Lung (tissue), 12 donors: ENCODE measurements around the gene PUDP. TPM values are rescaled to one million over a fixed set of nuclear protein-coding genes. Genes with fewer than 3 reads are reported as not detected.

Experiments used
- ATAC-seq: fragments of 200-7000 bp; cut with Tn5 transposase; one replicate; pipeline ENCODE4 v1.9.1; 2020; ENCODE audit warnings: moderate number of reproducible peaks; ENCODE audit not compliant: insufficient read depth, low FRiP score
- DNase-seq, 3 donors: peaks; one replicate each; pipeline ENCODE4 v3.0.0-alpha.2; 2013 to 2017
- H3K27ac ChIP-seq, 2 donors: one replicate each; pipeline ENCODE4 v1.5.1; 2013; ENCODE audit warnings: mild to moderate bottlenecking in 2 of 2, moderate library complexity in 2 of 2, control low read depth in 1 of 2, inconsistent platforms in 1 of 2, low read depth in 1 of 2, low read length in 1 of 2
- H3K27me3 ChIP-seq, 3 donors: one replicate each; pipeline ENCODE4 v1.5.1; 2013; ENCODE audit warnings: low read length in 2 of 3; ENCODE audit not compliant: control insufficient read depth in 3 of 3, insufficient read depth in 3 of 3
- H3K36me3 ChIP-seq, 4 donors: one replicate each; pipeline ENCODE4 v1.5.1; 2013; ENCODE audit warnings: low read length in 4 of 4, mild to moderate bottlenecking in 1 of 4, moderate library complexity in 1 of 4; ENCODE audit not compliant: control insufficient read depth in 4 of 4, insufficient read depth in 4 of 4
- H3K4me1 ChIP-seq, 5 donors: one replicate each; pipeline ENCODE4 v1.5.1; 2013; ENCODE audit warnings: low read length in 5 of 5, mild to moderate bottlenecking in 2 of 5, moderate library complexity in 1 of 5; ENCODE audit not compliant: control insufficient read depth in 5 of 5, insufficient read depth in 5 of 5
- H3K4me3 ChIP-seq: one replicate; pipeline ENCODE4 v1.5.1; 2013; ENCODE audit warnings: mild to moderate bottlenecking, control low read depth, moderate library complexity
- H3K9ac ChIP-seq, 2 donors: one replicate each; pipeline ENCODE4 v1.5.1; 2013; ENCODE audit warnings: low read length in 2 of 2, control low read depth in 1 of 2; ENCODE audit not compliant: insufficient read depth in 1 of 2
- H3K9me3 ChIP-seq, 4 donors: one replicate each; pipeline ENCODE4 v1.5.1; 2013; ENCODE audit warnings: low read length in 3 of 4, mild to moderate bottlenecking in 1 of 4, moderate library complexity in 1 of 4; ENCODE audit not compliant: control insufficient read depth in 4 of 4, insufficient read depth in 3 of 4
- CTCF ChIP-seq: IDR thresholded peaks from 2 replicates; pipeline ENCODE4 v1.5.1; 2012; ENCODE audit warnings: mild to moderate bottlenecking; ENCODE audit errors: control extremely low read depth, extremely low read depth
- WGBS, 2 donors: extraction: QIAGEN DNeasy Blood & Tissue Kit; methylation state at CpG; one replicate each; pipeline ENCODE4 v1.1.7; 2013; 5-methylcytosine and 5-hydroxymethylcytosine counted together
- polyA plus RNA-seq, 2 donors: library from polyadenylated mRNA; stranded (reverse); fragments of 200-250 nt; gene quantifications; one replicate each; pipeline ENCODE4 v1.2.1, GENCODE V29; 2013
- total RNA-seq, 2 donors: library from RNA; depleted of rRNA in 1 of 2; stranded (reverse); fragments of >200 nt in 1 of 2; gene quantifications; one replicate each; pipeline ENCODE4 v1.2.1, GENCODE V29; 2014 to 2021
- donor health status: control.
- donor health status: control.
- donor health status: Bipolar disorder and iron deficiency.
- donor health status: healthy.
- donor health status: DM: yes; HTN: yes; CAD: no.

The PUDP gene
- total and polyA plus RNA-seq, 4 donors = 12.1 to 24.5 (median 15.0) TPM

- Histone ChIP-seq H3K4me3 (no peak overlapping the region), H3K4me1 (peaks cover 0 to 5% (median 0%) of the 10 kb centered on the region in 5 donors), H3K9me3 (no peaks in the 10 kb centered on the region), H3K27ac (no peak overlapping the region), H3K9ac (no peak overlapping the region), H3K36me3 (no peaks in the 10 kb centered on the region), H3K27me3 (peaks cover 0 to 50% (median 12%) of the 10 kb centered on the region in 3 donors)
- no peak for TF ChIP-seq CTCF
- WGBS, 2 donors = 93 to 97% methylated on average over 1 of the region's 1 CpG
- DNase-seq = no peak
- no peak for ATAC-seq
Measured at GRCh38 chrX:7155163-7155562, 7.2 kb upstream of the PUDP start.

GRCh38 chrX:7154041-7154597 lies 6.2 kb upstream of the PUDP start:
- ATAC-seq (no peak), DNase-seq (no peak)
- no peak for TF ChIP-seq CTCF
- Histone ChIP-seq H3K9me3 (no peaks in the 10 kb centered on the region), H3K27ac (no peak overlapping the region), H3K4me3 (no peak overlapping the region), H3K4me1 (no peaks in the 10 kb centered on the region), H3K27me3 (peaks cover 0 to 54% (median 6%) of the 10 kb centered on the region in 3 donors), H3K36me3 (no peaks in the 10 kb centered on the region), H3K9ac (no peak overlapping the region)
- WGBS, 2 donors = 75 to 78% methylated on average over 7 of the region's 7 CpGs

- no peaks in the 10 kb centered on the region for H3K4me1 ChIP-seq
- H3K9me3 ChIP-seq = no peaks in the 10 kb centered on the region
- TF ChIP-seq CTCF = no peak
- peaks cover 0 to 50% (median 5%) of the 10 kb centered on the region in 3 donors for H3K27me3 ChIP-seq
- no peak overlapping the region for H3K9ac ChIP-seq
- WGBS, 2 donors = 53 to 69% methylated on average over 2 of the region's 2 CpGs
- no peak overlapping the region for H3K4me3 ChIP-seq
- ATAC-seq (no peak), DNase-seq (no peak)
- no peaks in the 10 kb centered on the region for H3K36me3 ChIP-seq
- no peak overlapping the region for H3K27ac ChIP-seq
Measured at GRCh38 chrX:7153231-7153630, 5.3 kb upstream of the PUDP start.

- TF ChIP-seq CTCF = no peak
- no peak for DNase-seq
- no peak overlapping the region for H3K27ac ChIP-seq
Measured at GRCh38 chrX:7149411-7149810, 1.5 kb upstream of the PUDP start.

More at GRCh38 chrX:7149411-7149810, 1.5 kb upstream of the PUDP start:
- H3K4me1 ChIP-seq = peaks cover 0 to 4% (median 0%) of the 10 kb centered on the region in 5 donors
- H3K36me3 ChIP-seq = no peaks in the 10 kb centered on the region
- H3K9ac ChIP-seq = no peak overlapping the region
- no peak overlapping the region for H3K4me3 ChIP-seq
- WGBS, 2 donors = 84 to 89% methylated on average over 5 of the region's 5 CpGs
- H3K27me3 ChIP-seq = peaks cover 0 to 35% (median 6%) of the 10 kb centered on the region in 3 donors
- no peaks in the 10 kb centered on the region for H3K9me3 ChIP-seq
- ATAC-seq = no peak
